Mucosa of descending colon (tissue), 3 donors: Measurements from ENCODE around the gene DAAM1. TPM values are rescaled to one million over a fixed set of nuclear protein-coding genes. Genes with fewer than 3 reads are reported as not detected.

Experiments
- ATAC-seq: fragments of 200-7000 bp; cut with Tn5 transposase; one replicate; pipeline ENCODE4 v1.9.1; 2020; ENCODE audit warnings: mild to moderate bottlenecking, moderate library complexity
- DNase-seq, 3 donors: peaks; one replicate each; pipeline ENCODE4 v3.0.0-alpha.2; 2020
- H3K36me3 ChIP-seq: fragments of 200-600 bp; one replicate; pipeline ENCODE4 v1.8.0; 2021; ENCODE audit warnings: low read depth, mild to moderate bottlenecking
- H3K4me1 ChIP-seq: fragments of 200-600 bp; one replicate; pipeline ENCODE4 v1.8.0; 2021; ENCODE audit warnings: low read depth, mild to moderate bottlenecking
- H3K4me3 ChIP-seq: fragments of 200-600 bp; one replicate; pipeline ENCODE4 v1.8.0; 2021; ENCODE audit warnings: mild to moderate bottlenecking
- H3K9me3 ChIP-seq: fragments of 200-600 bp; one replicate; pipeline ENCODE4 v1.8.0; 2021; ENCODE audit warnings: mild to moderate bottlenecking
- CTCF ChIP-seq: fragments of 200-600 bp; IDR thresholded peaks from one replicate; pipeline ENCODE4 v1.8.0; 2022; ENCODE audit warnings: antibody characterized with exemption, mild to moderate bottlenecking
- intact Hi-C, 2 donors: fragments of 100-400 bp; cut with DNase I in 1 of 2; cut with micrococcal nuclease in 1 of 2; formaldehyde crosslinking; loops; one replicate each; pipeline versions ENCODE4 v1.11.0 to v1.11.1; 2022; cut with DNase I, micrococcal nuclease
- total RNA-seq, 3 donors: library from RNA; stranded (reverse); fragmentation: NEBNext Ultra II Directional in 2 of 3; extraction: Animal tissue kit (Norgen Biotek cat#: 25700) in 2 of 3; gene quantifications; one replicate each; pipeline versions ENCODE4 v1.2.1 to v1.2.4, GENCODE V29; 2021 to 2023
- donor health status: DM: no; HTN: no; CAD: no; lungs with moderate emphysema.
- donor health status: DM: no; HTN: no; CAD: no.
- donor health status: DM: no; HTN: yes; CAD: no.

Gene DAAM1
- total RNA-seq, 3 donors from 2014 or later: 41.0 to 85.4 (median 49.6) TPM

GRCh38 chr14:59267046-59267445, 78.6 kb downstream of the DAAM1 start:
- H3K4me1 ChIP-seq: no peaks in the 10 kb centered on the region
- DNase-seq (no peak), ATAC-seq (no peak)
- no peaks in the 10 kb centered on the region for H3K36me3 ChIP-seq
- intact Hi-C loops: loop anchor here in 1 of 2 donors (10.0 kb wide), 1 partner anchor 48 kb away; no protein-coding TSS in a partner anchor
- no peaks in the 10 kb centered on the region for H3K9me3 ChIP-seq
- H3K4me3 ChIP-seq: no peak overlapping the region
- no peak for TF ChIP-seq CTCF

GRCh38 chr14:59268011-59268410, 79.5 kb downstream of the DAAM1 start:
- Histone ChIP-seq H3K4me3 (no peak overlapping the region), H3K9me3 (no peaks in the 10 kb centered on the region), H3K36me3 (no peaks in the 10 kb centered on the region), H3K4me1 (no peaks in the 10 kb centered on the region)
- DNase-seq (no peak), ATAC-seq (no peak)
- intact Hi-C loops: loop anchor here in 1 of 2 donors (10.0 kb wide), 1 partner anchor 47 kb away; no protein-coding TSS in a partner anchor
- TF ChIP-seq CTCF: no peak

GRCh38 chr14:59268858-59269257, 80.4 kb downstream of the DAAM1 start:
- intact Hi-C loops: loop anchor here in 1 of 2 donors (10.0 kb wide), 1 partner anchor 46 kb away; no protein-coding TSS in a partner anchor
- ATAC-seq: no peak

GRCh38 chr14:59269466-59269865, 81.0 kb downstream of the DAAM1 start:
- Histone ChIP-seq H3K4me3 (no peak overlapping the region), H3K4me1 (no peaks in the 10 kb centered on the region), H3K9me3 (no peaks in the 10 kb centered on the region), H3K36me3 (no peaks in the 10 kb centered on the region)
- no peak for DNase-seq
- no peak for ATAC-seq
- intact Hi-C loops: loop anchor here in 1 of 2 donors (10.0 kb wide), 1 partner anchor 45 kb away; no protein-coding TSS in a partner anchor
- TF ChIP-seq CTCF: no peak

More at GRCh38 chr14:59268858-59269257, 80.4 kb downstream of the DAAM1 start:
- no peaks in the 10 kb centered on the region for H3K4me1 ChIP-seq
- H3K36me3 ChIP-seq: no peaks in the 10 kb centered on the region
- no peak overlapping the region for H3K4me3 ChIP-seq
- DNase-seq: no peak
- TF ChIP-seq CTCF: no peak
- H3K9me3 ChIP-seq: no peaks in the 10 kb centered on the region

GRCh38 chr14:59271256-59271655, 82.8 kb downstream of the DAAM1 start:
- ATAC-seq (no peak), DNase-seq (no peak)
- Histone ChIP-seq H3K9me3 (no peaks in the 10 kb centered on the region), H3K4me1 (no peaks in the 10 kb centered on the region), H3K4me3 (no peak overlapping the region), H3K36me3 (no peaks in the 10 kb centered on the region)
- no peak for TF ChIP-seq CTCF
- intact Hi-C loops: no loop called here

GRCh38 chr14:59271734-59272133, 83.3 kb downstream of the DAAM1 start:
- DNase-seq (no peak), ATAC-seq (no peak)
- intact Hi-C loops: no loop called here
- no peak for TF ChIP-seq CTCF
- no peaks in the 10 kb centered on the region for H3K9me3 ChIP-seq
- H3K4me3 ChIP-seq: no peak overlapping the region
- H3K36me3 ChIP-seq: no peaks in the 10 kb centered on the region
- no peaks in the 10 kb centered on the region for H3K4me1 ChIP-seq
